ENCODE measurements around the gene DNAAF6. TPM values are rescaled to one million over a fixed set of nuclear protein-coding genes. Genes with fewer than 3 reads are reported as not detected.

The DNAAF6 gene
- total and polyA plus RNA-seq, 7 donors, result not detected

GRCh38 chrX:107206697-107207065, 270 bp downstream of the DNAAF6 start:
- WGBS, 3 donors, result 47 to 54% (median 50%) methylated on average over 9 of the region's 9 CpGs
- DNase-seq (no peak), ATAC-seq (no peak)
- Histone ChIP-seq H3K4me3 (peak overlapping the region; percentile 59), H3K9me3 (peaks cover 7% of the 10 kb centered on the region), H3K4me1 (no peaks in the 10 kb centered on the region), H3K36me3 (ENCODE audit: insufficient read depth in 1 of 2, low read depth in 1 of 2) (no peaks in the 10 kb centered on the region), H3K27ac (no peak overlapping the region), H3K27me3 (ENCODE audit: insufficient read depth in 3 of 3, low read length in 2 of 3) (peaks cover 0 to 18% (median 3%) of the 10 kb centered on the region in 3 donors)
- intact Hi-C loops (cut with DNase I), result no loop called here
- TF ChIP-seq, protein P1, sequence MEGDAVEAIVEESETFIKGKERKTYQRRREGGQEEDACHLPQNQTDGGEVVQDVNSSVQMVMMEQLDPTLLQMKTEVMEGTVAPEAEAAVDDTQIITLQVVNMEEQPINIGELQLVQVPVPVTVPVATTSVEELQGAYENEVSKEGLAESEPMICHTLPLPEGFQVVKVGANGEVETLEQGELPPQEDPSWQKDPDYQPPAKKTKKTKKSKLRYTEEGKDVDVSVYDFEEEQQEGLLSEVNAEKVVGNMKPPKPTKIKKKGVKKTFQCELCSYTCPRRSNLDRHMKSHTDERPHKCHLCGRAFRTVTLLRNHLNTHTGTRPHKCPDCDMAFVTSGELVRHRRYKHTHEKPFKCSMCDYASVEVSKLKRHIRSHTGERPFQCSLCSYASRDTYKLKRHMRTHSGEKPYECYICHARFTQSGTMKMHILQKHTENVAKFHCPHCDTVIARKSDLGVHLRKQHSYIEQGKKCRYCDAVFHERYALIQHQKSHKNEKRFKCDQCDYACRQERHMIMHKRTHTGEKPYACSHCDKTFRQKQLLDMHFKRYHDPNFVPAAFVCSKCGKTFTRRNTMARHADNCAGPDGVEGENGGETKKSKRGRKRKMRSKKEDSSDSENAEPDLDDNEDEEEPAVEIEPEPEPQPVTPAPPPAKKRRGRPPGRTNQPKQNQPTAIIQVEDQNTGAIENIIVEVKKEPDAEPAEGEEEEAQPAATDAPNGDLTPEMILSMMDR (IDR thresholded peaks at IDR 0.05), result no peak

DNA sequence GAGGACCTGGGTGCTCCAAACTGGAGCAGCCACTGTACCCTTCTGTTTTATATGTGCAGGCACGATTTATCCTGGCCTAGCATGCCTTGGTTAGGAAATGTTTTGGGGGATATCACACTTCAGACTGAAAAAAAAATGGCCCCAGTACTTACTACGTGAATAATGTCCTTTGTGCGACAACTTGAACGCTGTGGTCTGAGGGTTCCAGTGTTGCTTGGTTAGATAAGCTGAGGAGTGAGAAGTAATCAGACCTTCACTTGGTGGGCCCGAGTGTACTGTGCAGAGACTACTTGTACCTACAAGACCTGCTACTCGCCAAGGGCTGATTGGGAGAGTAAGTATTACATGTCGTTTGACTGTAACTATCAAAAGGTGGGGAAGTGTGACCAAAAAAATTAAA, 678 bp downstream of the DNAAF6 start:
- Histone ChIP-seq H3K4me3 (no peak overlapping the region), H3K36me3 (ENCODE audit: insufficient read depth in 1 of 2, low read depth in 1 of 2) (no peaks in the 10 kb centered on the region), H3K4me1 (no peaks in the 10 kb centered on the region), H3K27me3 (ENCODE audit: insufficient read depth in 3 of 3, low read length in 2 of 3) (peaks cover 0 to 18% (median 3%) of the 10 kb centered on the region in 3 donors), H3K27ac (no peak overlapping the region), H3K9me3 (peaks cover 7% of the 10 kb centered on the region)
- TF ChIP-seq, protein P1 (IDR thresholded peaks at IDR 0.05), result no peak
- DNase-seq (no peak), ATAC-seq (no peak)
- intact Hi-C loops (cut with DNase I), result no loop called here
- 78 to 94% (median 92%) methylated on average over 7 of the region's 7 CpGs for WGBS, 3 donors

DNA sequence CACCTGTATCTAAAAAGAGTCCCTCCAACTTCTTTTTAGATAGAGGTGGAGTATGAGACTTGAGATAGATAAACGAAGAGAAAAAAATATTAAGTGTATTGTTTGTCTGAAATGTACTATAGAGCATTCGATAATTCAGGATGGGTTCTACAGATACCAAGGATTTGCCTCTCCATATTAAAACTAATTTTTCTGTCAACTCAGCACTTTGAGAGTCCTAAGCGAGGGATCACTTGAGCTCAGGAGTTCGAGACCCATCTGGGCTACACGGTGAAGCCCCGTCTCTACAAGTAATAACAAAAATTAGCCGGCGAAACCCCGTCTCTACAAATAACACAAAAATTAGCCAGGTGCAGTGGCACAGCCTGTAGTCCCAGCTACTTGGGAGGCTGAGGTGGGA, 1.5 kb downstream of the DNAAF6 start:
- Histone ChIP-seq H3K27ac (no peak overlapping the region), H3K4me3 (no peak overlapping the region), H3K4me1 (no peaks in the 10 kb centered on the region), H3K36me3 (ENCODE audit: insufficient read depth in 1 of 2, low read depth in 1 of 2) (no peaks in the 10 kb centered on the region), H3K27me3 (ENCODE audit: insufficient read depth in 3 of 3, low read length in 2 of 3) (peaks cover 0 to 19% (median 3%) of the 10 kb centered on the region in 3 donors), H3K9me3 (peaks cover 7% of the 10 kb centered on the region)
- DNase-seq (no peak), ATAC-seq (no peak)
- intact Hi-C loops (cut with DNase I), result no loop called here
- TF ChIP-seq, protein P1 (IDR thresholded peaks at IDR 0.05), result no peak
- 93 to 97% (median 94%) methylated on average over 9 of the region's 9 CpGs for WGBS, 3 donors

- TF ChIP-seq, protein P1 (IDR thresholded peaks at IDR 0.05), result no peak
- H3K27ac ChIP-seq, result no peak overlapping the region
- no peaks in the 10 kb centered on the region for H3K36me3 ChIP-seq (ENCODE audit: insufficient read depth in 1 of 2, low read depth in 1 of 2)
- H3K9me3 ChIP-seq, result no peaks in the 10 kb centered on the region
- intact Hi-C loops (cut with DNase I), result no loop called here
- H3K4me1 ChIP-seq, result no peaks in the 10 kb centered on the region
- DNase-seq (no peak), ATAC-seq (no peak)
- no peak overlapping the region for H3K4me3 ChIP-seq
- WGBS, 3 donors, result 78 to 90% (median 83%) methylated on average over 1 of the region's 1 CpG
- H3K27me3 ChIP-seq (ENCODE audit: insufficient read depth in 3 of 3, low read length in 2 of 3), result peaks cover 0 to 18% (median 0%) of the 10 kb centered on the region in 3 donors
These were observed 7.1 kb downstream of the DNAAF6 start for GRCh38 chrX:107213477-107213876.

- WGBS, 3 donors, result 79 to 95% (median 94%) methylated on average over 1 of the region's 1 CpG
These were observed 20.3 kb downstream of the DNAAF6 start for GRCh38 chrX:107226757-107227156.

More at GRCh38 chrX:107226757-107227156, 20.3 kb downstream of the DNAAF6 start:
- peaks cover 0 to 14% (median 0%) of the 10 kb centered on the region in 3 donors for H3K27me3 ChIP-seq (ENCODE audit: insufficient read depth in 3 of 3, low read length in 2 of 3)
- no peak overlapping the region for H3K27ac ChIP-seq
- TF ChIP-seq, protein P1 (IDR thresholded peaks at IDR 0.05), result no peak
- H3K4me1 ChIP-seq, result no peaks in the 10 kb centered on the region
- intact Hi-C loops (cut with DNase I), result no loop called here
- ATAC-seq (no peak), DNase-seq (no peak)
- H3K4me3 ChIP-seq, result no peak overlapping the region
- no peaks in the 10 kb centered on the region for H3K9me3 ChIP-seq
- H3K36me3 ChIP-seq (ENCODE audit: insufficient read depth in 1 of 2, low read depth in 1 of 2), result no peaks in the 10 kb centered on the region
